GM12878 (cell line): ENCODE measurements around the gene SPTLC2.
A peak's percentile ranks its signal among the peaks of the same experiment; 100 is the strongest.

Source experiments
- BCL11A ChIP-seq: IDR thresholded peaks from 2 replicates; pipeline ENCODE4 v1.6.1; 2011; ENCODE audit warnings: low read depth, low read length
- CTCF ChIP-seq, 3 experiments: IDR thresholded peaks in 2 of 3; conservative IDR thresholded peaks in 1 of 3; 2 replicates each; pipeline ENCODE4 v1.5.1; 2011; ENCODE audit warnings: low read depth in 3 of 3, low read length in 3 of 3, mild to moderate bottlenecking in 3 of 3, control low read depth in 2 of 3, moderate library complexity in 2 of 3, inconsistent platforms in 1 of 3, mixed read lengths in 1 of 3; ENCODE audit not compliant: control insufficient read depth in 2 of 3, insufficient read depth in 1 of 3; ENCODE audit errors: extremely low read depth in 1 of 3
- NFYA ChIP-seq: IDR thresholded peaks from 2 replicates; pipeline ENCODE4 v1.6.1; 2011; ENCODE audit warnings: low read depth, mild to moderate bottlenecking, low read length, improper control_type of control experiment, borderline replicate concordance
- NR2C2 ChIP-seq: IDR thresholded peaks from 2 replicates; pipeline ENCODE4 v1.6.1; 2011; ENCODE audit warnings: borderline replicate concordance, low read depth; ENCODE audit not compliant: control insufficient read depth, insufficient read length
- PKNOX1 ChIP-seq: fragments of 450-650 bp; IDR thresholded peaks from 2 replicates; pipeline ENCODE4 v1.6.1; 2016; ENCODE audit warnings: mild to moderate bottlenecking
- POLR2A ChIP-seq: IDR thresholded peaks from 2 replicates; pipeline ENCODE4 v1.6.1; 2011; ENCODE audit warnings: low read depth, mild to moderate bottlenecking, low read length
- ZBTB33 ChIP-seq: fragments of 450-650 bp; IDR thresholded peaks from 2 replicates; pipeline ENCODE4 v1.6.1; 2017; ENCODE audit warnings: mild to moderate bottlenecking

GRCh38 chr14:77554207-77554606, 62.2 kb downstream of the SPTLC2 start:
- TF ChIP-seq CTCF (IDR thresholded peaks at IDR 0.05 in 2 of 3, conservative IDR thresholded peaks at IDR 0.05 in 1 of 3; ENCODE audit: control insufficient read depth in 2 of 3, extremely low read depth in 1 of 3, insufficient read depth in 1 of 3, low read depth in 3 of 3, low read length in 3 of 3) (no peak), PKNOX1 (no peak), BCL11A (0 out of 2 replicates have a peak, but pooled peaks have one; percentile 15), ZBTB33 (no peak), POLR2A (no peak), NFYA (no peak), NR2C2 (no peak)
